ENCODE results near the gene SNX5. TPM values are rescaled to one million over a fixed set of nuclear protein-coding genes. Genes with fewer than 3 reads are reported as not detected.

The SNX5 gene
- total and polyA plus RNA-seq, 9 of the 15 experiments (the other 6 are each of a cell fraction or from before 2014, with no cell fraction given) = 53.5 to 276 (median 160) TPM

DNA sequence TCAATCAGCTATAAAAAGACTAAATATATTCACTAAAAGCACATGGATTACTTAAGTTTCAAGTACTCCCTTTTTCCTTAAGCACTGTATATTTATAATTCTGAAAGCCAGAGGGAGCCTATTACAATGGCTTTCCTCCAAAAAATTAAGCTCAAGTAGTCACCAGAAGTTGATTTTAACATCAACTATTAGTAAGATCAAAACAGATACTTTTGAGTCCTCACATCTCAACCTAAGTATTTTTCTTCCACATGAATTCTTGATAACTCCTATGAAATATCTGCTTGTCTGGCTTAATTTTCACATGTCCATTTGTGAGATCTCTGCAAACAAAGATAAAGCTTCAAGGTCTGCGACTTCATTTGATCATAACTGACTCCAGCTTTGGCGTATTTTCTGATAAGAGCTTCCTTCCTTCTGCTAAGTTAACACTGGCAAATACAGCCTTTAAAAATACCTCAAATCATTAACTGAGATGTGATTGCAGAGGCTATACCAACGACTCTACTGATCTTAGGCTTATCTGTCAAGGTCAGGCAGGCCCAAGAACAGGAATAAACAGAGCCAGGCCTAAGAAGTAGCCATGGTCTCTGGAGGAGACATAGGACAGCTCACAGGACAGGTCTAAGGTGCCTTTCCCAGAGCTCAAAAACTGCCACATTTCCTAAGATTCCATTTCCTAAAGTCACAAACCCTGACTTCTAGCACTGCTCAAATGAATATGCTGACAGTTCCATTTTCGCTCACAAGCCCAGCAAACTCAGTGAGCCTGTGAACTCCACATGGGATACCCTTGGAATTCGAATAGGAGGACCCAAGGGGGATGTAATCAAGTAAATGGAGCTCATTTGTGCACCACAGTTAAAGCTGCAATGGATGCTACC is 10.0 kb downstream of the SNX5 start (continued):
- peak; percentile 83 for TF ChIP-seq PML (IDR thresholded peaks at IDR 0.05; ENCODE audit: low read length)
- no peak for TF ChIP-seq NR1H2 (CRISPR knock-in tag; IDR thresholded peaks at IDR 0.05)
- TF ChIP-seq NFRKB (IDR thresholded peaks at IDR 0.05; ENCODE audit: low read depth) = no peak
- no peak for TF ChIP-seq SNRNP70 (optimal IDR thresholded peaks at IDR 0.05; ENCODE audit: low read depth, low read length)
- TF ChIP-seq ARID2 (IDR thresholded peaks at IDR 0.05) = no peak
- TF ChIP-seq ZKSCAN3 (CRISPR knock-in tag; IDR thresholded peaks at IDR 0.05) = no peak
- no peak for TF ChIP-seq PRMT5 (CRISPR knock-in tag; IDR thresholded peaks at IDR 0.05)
- no peak for TF ChIP-seq ZBED1 (IDR thresholded peaks at IDR 0.05)
- no peak for TF ChIP-seq RFX5 (IDR thresholded peaks at IDR 0.05; ENCODE audit: low read depth, low read length)
- 0 out of 2 replicates have a peak, but pooled peaks have one; percentile 45 for TF ChIP-seq ATF7 (IDR thresholded peaks at IDR 0.05)
- TF ChIP-seq MYC (IDR thresholded peaks at IDR 0.05; ENCODE audit: low read depth, low read length) = 0 out of 2 replicates have a peak, but pooled peaks have one; percentile 32
- no peak for TF ChIP-seq MYC (CRISPR knock-in tag; IDR thresholded peaks at IDR 0.05; ENCODE audit: borderline replicate concordance, low read depth)
- peak; percentile 64; the same call in 1 of the 2 replicates for TF ChIP-seq NCOA1 (IDR thresholded peaks at IDR 0.05; ENCODE audit: low read depth)
- TF ChIP-seq PHF20 (IDR thresholded peaks at IDR 0.05; ENCODE audit: partially characterized antibody) = no peak
- TF ChIP-seq BCL6 (CRISPR knock-in tag; IDR thresholded peaks at IDR 0.05) = no peak
- TF ChIP-seq ZFX (CRISPR knock-in tag; IDR thresholded peaks at IDR 0.05) = peak; percentile 70
- TF ChIP-seq POLR2AphosphoS5 (IDR thresholded peaks at IDR 0.05; ENCODE audit: control insufficient read depth, insufficient read depth, low read depth, low read length) = peak; percentile 83
- no peak for TF ChIP-seq BRCA1 (IDR thresholded peaks at IDR 0.05)
- no peak for TF ChIP-seq BRCA1 (CRISPR knock-in tag; IDR thresholded peaks at IDR 0.05)
- TF ChIP-seq ZNF354B (CRISPR knock-in tag; IDR thresholded peaks at IDR 0.05) = no peak
- TF ChIP-seq NR2C2 (CRISPR knock-in tag; IDR thresholded peaks at IDR 0.05) = no peak
- peak; percentile 22; the same call in 1 of the 2 replicates for TF ChIP-seq NR2C2 (tag; IDR thresholded peaks at IDR 0.05)
- TF ChIP-seq MTA1 (IDR thresholded peaks at IDR 0.05; ENCODE audit: borderline replicate concordance) = no peak; the same call in 1 of the 2 replicates
- no peak for TF ChIP-seq ESRRB (CRISPR knock-in tag; IDR thresholded peaks at IDR 0.05; ENCODE audit: borderline replicate concordance)
- peak; percentile 94 for TF ChIP-seq EP300 (IDR thresholded peaks at IDR 0.05; ENCODE audit: low read length)
- TF ChIP-seq CHD4 (IDR thresholded peaks at IDR 0.05; ENCODE audit: insufficient read depth, insufficient replicate concordance, low read depth, low read length, poor library complexity, severe bottlenecking) = no peak
- TF ChIP-seq YY1 (IDR thresholded peaks at IDR 0.05; ENCODE audit: borderline replicate concordance in 1 of 3, control insufficient read depth in 1 of 3, extremely low read depth in 1 of 3, insufficient read depth in 3 of 3, insufficient read length in 1 of 3, insufficient replicate concordance in 2 of 3, low read depth in 1 of 3, low read length in 2 of 3) = peak in 1 of 3 experiments; percentile 24
- no peak for TF ChIP-seq ZBTB1 (CRISPR knock-in tag; IDR thresholded peaks at IDR 0.05; ENCODE audit: borderline replicate concordance, low read depth)
- no peak for TF ChIP-seq GABPB2 (CRISPR knock-in tag; conservative IDR thresholded peaks at IDR 0.05)

Data from K562 (cell line).